ENCODE results near the gene OLFM4. TPM values are rescaled to one million over a fixed set of nuclear protein-coding genes. Genes with fewer than 3 reads are reported as not detected.

The OLFM4 gene
- total RNA-seq, 2 experiments from 2014 or later = not detected

Other genes starting within 250 kb of the OLFM4 start
- gene PCDH8, start 180.2 kb upstream of the OLFM4 start, total RNA-seq = not detected